ENCODE data around the gene ZNF792. TPM values are rescaled to one million over a fixed set of nuclear protein-coding genes. Genes with fewer than 3 reads are reported as not detected.

Gene ZNF792
- total RNA-seq, 1 donor from 2014 or later: 4.2 TPM

GRCh38 chr19:34960103-34960805 lies 3.8 kb downstream of the ZNF792 start:
- no peak for TF ChIP-seq POLR2AphosphoS5 (IDR thresholded peaks at IDR 0.05; ENCODE audit: insufficient read depth in 1 of 2, low read depth in 1 of 2)
- TF ChIP-seq CTCF (IDR thresholded peaks at IDR 0.05): no peak
- TF ChIP-seq POLR2A (IDR thresholded peaks at IDR 0.05): no peak
- intact Hi-C loops (cut with DNase I): loop anchor here (1.0 kb wide), 1 partner anchor 21 kb away; no protein-coding TSS in a partner anchor
- Histone ChIP-seq H3K27me3 (no peaks in the 10 kb centered on the region), H3K27ac (no peak overlapping the region), H3K4me1 (peaks cover 24% of the 10 kb centered on the region), H3K36me3 (peaks cover 7 to 54% of the 10 kb centered on the region in 2 donors), H3K4me3 (no peak overlapping the region), H3K9me3 (peaks cover 47% of the 10 kb centered on the region)
- no peak for DNase-seq (ENCODE audit: extremely low spot score in 2 of 2)

GRCh38 chr19:34959021-34959420 lies 5.0 kb downstream of the ZNF792 start:
- TF ChIP-seq POLR2A (IDR thresholded peaks at IDR 0.05): no peak
- TF ChIP-seq CTCF (IDR thresholded peaks at IDR 0.05): no peak
- no peak for TF ChIP-seq POLR2AphosphoS5 (IDR thresholded peaks at IDR 0.05; ENCODE audit: insufficient read depth in 1 of 2, low read depth in 1 of 2)
- no peak for DNase-seq (ENCODE audit: extremely low spot score in 2 of 2)
- Histone ChIP-seq H3K27ac (no peak overlapping the region), H3K9me3 (peaks cover 47% of the 10 kb centered on the region), H3K36me3 (peaks cover 7 to 54% of the 10 kb centered on the region in 2 donors), H3K4me1 (peaks cover 24% of the 10 kb centered on the region), H3K27me3 (no peaks in the 10 kb centered on the region), H3K4me3 (no peak overlapping the region)
- intact Hi-C loops (cut with DNase I): no loop called here

GRCh38 chr19:34957830-34958751 lies 5.9 kb downstream of the ZNF792 start:
- Histone ChIP-seq H3K27ac (no peak overlapping the region), H3K9me3 (peaks cover 53% of the 10 kb centered on the region), H3K27me3 (no peaks in the 10 kb centered on the region), H3K36me3 (peaks cover 7 to 54% of the 10 kb centered on the region in 2 donors), H3K4me1 (peaks cover 17% of the 10 kb centered on the region), H3K4me3 (no peak overlapping the region)
- no peak for TF ChIP-seq CTCF (IDR thresholded peaks at IDR 0.05)
- no peak for TF ChIP-seq POLR2A (IDR thresholded peaks at IDR 0.05)
- no peak for TF ChIP-seq POLR2AphosphoS5 (IDR thresholded peaks at IDR 0.05; ENCODE audit: insufficient read depth in 1 of 2, low read depth in 1 of 2)
- intact Hi-C loops (cut with DNase I): no loop called here
- no peak for DNase-seq (ENCODE audit: extremely low spot score in 2 of 2)

- H3K4me3 ChIP-seq: no peak overlapping the region
- DNase-seq (ENCODE audit: extremely low spot score in 2 of 2): no peak
- peaks cover 0 to 27% of the 10 kb centered on the region in 2 donors for H3K36me3 ChIP-seq
- intact Hi-C loops (cut with DNase I): no loop called here
- H3K27me3 ChIP-seq: no peaks in the 10 kb centered on the region
- H3K4me1 ChIP-seq: no peaks in the 10 kb centered on the region
- peaks cover 26% of the 10 kb centered on the region for H3K9me3 ChIP-seq
- H3K27ac ChIP-seq: no peak overlapping the region
- no peak for TF ChIP-seq POLR2AphosphoS5 (IDR thresholded peaks at IDR 0.05; ENCODE audit: insufficient read depth in 1 of 2, low read depth in 1 of 2)
- TF ChIP-seq POLR2A (IDR thresholded peaks at IDR 0.05): no peak
- TF ChIP-seq CTCF (IDR thresholded peaks at IDR 0.05): no peak
Observed at GRCh38 chr19:34953092-34953491, 10.9 kb downstream of the ZNF792 start.

All from vagina (tissue), 2 donors.